HUES6 (cell line): Measurements from ENCODE around the gene MGMT.

Experiments
- H3K27ac ChIP-seq: 2 replicates; pipeline ENCODE4 v1.7.0; 2013; ENCODE audit warnings: low read depth, mild to moderate bottlenecking, low read length, inconsistent platforms
- H3K27me3 ChIP-seq: 2 replicates; pipeline ENCODE4 v1.6.1; 2013; ENCODE audit warnings: low read length; ENCODE audit not compliant: control insufficient read depth, insufficient read depth
- H3K36me3 ChIP-seq: 2 replicates; pipeline ENCODE4 v1.6.1; 2013; ENCODE audit warnings: low read length; ENCODE audit not compliant: control insufficient read depth, insufficient read depth
- H3K4me1 ChIP-seq: 2 replicates; pipeline ENCODE4 v1.6.1; 2013; ENCODE audit warnings: low read length; ENCODE audit not compliant: control insufficient read depth, insufficient read depth
- H3K4me3 ChIP-seq: 2 replicates; pipeline ENCODE4 v1.5.1; 2013; ENCODE audit warnings: low read depth, low read length
- H3K9ac ChIP-seq: one replicate; pipeline ENCODE4 v1.6.1; 2013; ENCODE audit warnings: mild to moderate bottlenecking, low read length
- H3K9me3 ChIP-seq: 2 replicates; pipeline ENCODE4 v1.6.1; 2013; ENCODE audit warnings: low read depth, low read length; ENCODE audit not compliant: control insufficient read depth, insufficient read depth

Gene MGMT

GRCh38 chr10:129712000-129712399 is 245.0 kb downstream of the MGMT start:
- H3K4me3 ChIP-seq, result no peak overlapping the region
- H3K27ac ChIP-seq, result no peak overlapping the region
- no peaks in the 10 kb centered on the region for H3K36me3 ChIP-seq
- no peaks in the 10 kb centered on the region; the same call in 1 of the 2 replicates for H3K4me1 ChIP-seq
- no peaks in the 10 kb centered on the region for H3K27me3 ChIP-seq
- no peak overlapping the region for H3K9ac ChIP-seq
- H3K9me3 ChIP-seq, result no peaks in the 10 kb centered on the region

GRCh38 chr10:129713659-129714265 is 246.7 kb downstream of the MGMT start:
- H3K36me3 ChIP-seq, result no peaks in the 10 kb centered on the region
- H3K27ac ChIP-seq, result no peak overlapping the region
- H3K4me1 ChIP-seq, result no peaks in the 10 kb centered on the region; the same call in 1 of the 2 replicates
- H3K9me3 ChIP-seq, result no peaks in the 10 kb centered on the region
- H3K4me3 ChIP-seq, result no peak overlapping the region
- H3K9ac ChIP-seq, result no peak overlapping the region
- H3K27me3 ChIP-seq, result no peaks in the 10 kb centered on the region

GRCh38 chr10:129715805-129716204 is 248.8 kb downstream of the MGMT start:
- Histone ChIP-seq H3K4me3 (no peak overlapping the region), H3K27ac (no peak overlapping the region), H3K36me3 (no peaks in the 10 kb centered on the region)

GRCh38 chr10:129716211-129716681 is 249.2 kb downstream of the MGMT start:
- Histone ChIP-seq H3K9me3 (no peaks in the 10 kb centered on the region), H3K27ac (no peak overlapping the region), H3K4me3 (no peak overlapping the region), H3K9ac (no peak overlapping the region), H3K36me3 (no peaks in the 10 kb centered on the region), H3K4me1 (no peaks in the 10 kb centered on the region), H3K27me3 (no peaks in the 10 kb centered on the region)

More at GRCh38 chr10:129715805-129716204, 248.8 kb downstream of the MGMT start:
- H3K27me3 ChIP-seq, result no peaks in the 10 kb centered on the region
- no peaks in the 10 kb centered on the region for H3K4me1 ChIP-seq
- H3K9ac ChIP-seq, result no peak overlapping the region
- no peaks in the 10 kb centered on the region for H3K9me3 ChIP-seq

GRCh38 chr10:129716881-129717280 is 249.8 kb downstream of the MGMT start:
- Histone ChIP-seq H3K4me3 (no peak overlapping the region), H3K27ac (no peak overlapping the region), H3K27me3 (no peaks in the 10 kb centered on the region), H3K9me3 (no peaks in the 10 kb centered on the region), H3K9ac (no peak overlapping the region), H3K36me3 (no peaks in the 10 kb centered on the region), H3K4me1 (no peaks in the 10 kb centered on the region)

GRCh38 chr10:129717816-129718547 is 250.9 kb downstream of the MGMT start:
- Histone ChIP-seq H3K27me3 (no peaks in the 10 kb centered on the region), H3K27ac (no peak overlapping the region), H3K4me3 (no peak overlapping the region), H3K4me1 (no peaks in the 10 kb centered on the region), H3K9me3 (no peaks in the 10 kb centered on the region), H3K9ac (no peak overlapping the region), H3K36me3 (no peaks in the 10 kb centered on the region)

GRCh38 chr10:129718548-129719414 is 251.7 kb downstream of the MGMT start:
- Histone ChIP-seq H3K36me3 (no peaks in the 10 kb centered on the region), H3K27me3 (no peaks in the 10 kb centered on the region), H3K4me3 (no peak overlapping the region), H3K9me3 (no peaks in the 10 kb centered on the region), H3K27ac (no peak overlapping the region), H3K9ac (no peak overlapping the region), H3K4me1 (no peaks in the 10 kb centered on the region)

- Histone ChIP-seq H3K9me3 (no peaks in the 10 kb centered on the region), H3K4me3 (no peak overlapping the region), H3K4me1 (no peaks in the 10 kb centered on the region), H3K9ac (no peak overlapping the region), H3K27ac (no peak overlapping the region), H3K36me3 (no peaks in the 10 kb centered on the region), H3K27me3 (no peaks in the 10 kb centered on the region)
Measured at GRCh38 chr10:129719415-129719739, 252.3 kb downstream of the MGMT start.

GRCh38 chr10:129719889-129720590 is 253.0 kb downstream of the MGMT start:
- no peaks in the 10 kb centered on the region for H3K36me3 ChIP-seq
- H3K27ac ChIP-seq, result no peak overlapping the region
- no peaks in the 10 kb centered on the region for H3K4me1 ChIP-seq
- no peak overlapping the region for H3K9ac ChIP-seq
- no peaks in the 10 kb centered on the region for H3K27me3 ChIP-seq
- no peak overlapping the region for H3K4me3 ChIP-seq
- H3K9me3 ChIP-seq, result no peaks in the 10 kb centered on the region

GRCh38 chr10:129725011-129725410 is 258.0 kb downstream of the MGMT start:
- H3K9ac ChIP-seq, result no peak overlapping the region
- no peak overlapping the region for H3K27ac ChIP-seq
- H3K27me3 ChIP-seq, result no peaks in the 10 kb centered on the region
- H3K36me3 ChIP-seq, result no peaks in the 10 kb centered on the region
- H3K4me1 ChIP-seq, result no peaks in the 10 kb centered on the region
- H3K4me3 ChIP-seq, result no peak overlapping the region
- peaks cover 17% of the 10 kb centered on the region for H3K9me3 ChIP-seq
